Measurements from ENCODE around the gene RAB3GAP2. TPM values are rescaled to one million over a fixed set of nuclear protein-coding genes. Genes with fewer than 3 reads are reported as not detected.
A peak's percentile ranks its signal among the peaks of the same experiment; 100 is the strongest.
"Not testable (repeated sequence)": the region's sequence is repeated elsewhere in the genome, so short reads cannot be mapped to it uniquely, and the experiment has no call there.

RAB3GAP2 gene
- total RNA-seq, 1 donor from 2014 or later, result 47.0 TPM

GRCh38 chr1:220144051-220144450 is 128.2 kb downstream of the RAB3GAP2 start:
- DNase-seq (ENCODE audit: low read depth), result no peak

- no peak for DNase-seq (ENCODE audit: low read depth)
These were observed 132.3 kb downstream of the RAB3GAP2 start for GRCh38 chr1:220139966-220140365.

GRCh38 chr1:220137019-220137786 is 135.1 kb downstream of the RAB3GAP2 start:
- no peak for DNase-seq (ENCODE audit: low read depth)

- DNase-seq (ENCODE audit: low read depth), result no peak
These were observed 136.5 kb downstream of the RAB3GAP2 start for GRCh38 chr1:220135755-220136154.

GRCh38 chr1:220129479-220130210 is 142.6 kb downstream of the RAB3GAP2 start:
- no peak for DNase-seq (ENCODE audit: low read depth)

- no peak for DNase-seq (ENCODE audit: low read depth)
These were observed 145.2 kb downstream of the RAB3GAP2 start for GRCh38 chr1:220127076-220127475.

GRCh38 chr1:220124542-220124941 is 147.7 kb downstream of the RAB3GAP2 start:
- DNase-seq (ENCODE audit: low read depth), result no peak

- no peak for DNase-seq (ENCODE audit: low read depth)
These were observed 148.4 kb downstream of the RAB3GAP2 start for GRCh38 chr1:220123889-220124288.

- no peak for DNase-seq (ENCODE audit: low read depth)
These were observed 149.2 kb downstream of the RAB3GAP2 start for GRCh38 chr1:220123066-220123465.

- no peak for DNase-seq (ENCODE audit: low read depth)
These were observed 150.3 kb downstream of the RAB3GAP2 start for GRCh38 chr1:220121791-220122530.

- DNase-seq (ENCODE audit: low read depth), result no peak
These were observed 153.2 kb downstream of the RAB3GAP2 start for GRCh38 chr1:220119043-220119512.

- DNase-seq (ENCODE audit: low read depth), result peak; percentile 28
These were observed 159.0 kb downstream of the RAB3GAP2 start for GRCh38 chr1:220113136-220113695.

GRCh38 chr1:220112600-220112999 is 159.7 kb downstream of the RAB3GAP2 start:
- not testable (repeated sequence) for DNase-seq (ENCODE audit: low read depth)

GRCh38 chr1:220110473-220110872 is 161.8 kb downstream of the RAB3GAP2 start:
- DNase-seq (ENCODE audit: low read depth), result not testable (repeated sequence)

GRCh38 chr1:220099826-220100225 is 172.4 kb downstream of the RAB3GAP2 start:
- no peak for DNase-seq (ENCODE audit: low read depth)

Other genes starting within 250 kb of the RAB3GAP2 start
- 155 and 167 TPM in 2 replicates for gene EPRS1, start 225.9 kb downstream of the RAB3GAP2 start, total RNA-seq
- gene BPNT1, start 182.7 kb downstream of the RAB3GAP2 start, total RNA-seq, result 54.5 and 62.9 TPM in 2 replicates
- 105 and 151 TPM in 2 replicates for gene IARS2, start 178.3 kb downstream of the RAB3GAP2 start, total RNA-seq

Data from renal cortical epithelial cell (primary cell).